K562 (cell line): ENCODE data around the gene NRP2. TPM values are rescaled to one million over a fixed set of nuclear protein-coding genes. Genes with fewer than 3 reads are reported as not detected.
A peak's percentile ranks its signal among the peaks of the same experiment; 100 is the strongest.

ENCODE experiments used
- ATAC-seq: fragments of 200-7000 bp; cut with Tn5 transposase; 3 replicates; pipeline ENCODE4 v1.9.1; 2020; ENCODE audit warnings: moderate library complexity
- BruUV-seq: library from RNA; stranded (reverse); fragments of 400-500 nt; replicated peaks from 2 replicates; lab custom pipeline; 2021; lab: Mats Ljungman, UMichigan
- CTCF ChIA-PET: fragments of 300-600 bp; formaldehyde crosslinking; extraction: SDS; loops from one replicate; lab custom pipeline; 2021; ENCODE audit warnings: low intra/inter-chr PET ratio; lab: Yijun Ruan, JAX
- POLR2A ChIA-PET: fragments of 300-600, 350-650 bp; sonication (Branson Sonifier 250); formaldehyde crosslinking; extraction: SDS; loops from one replicate; lab custom pipeline; 2021; ENCODE audit warnings: antibody characterized with exemption, inconsistent platforms; lab: Yijun Ruan, JAX
- DNase-seq, 4 experiments: peaks; one replicate each; pipeline versions ENCODE4 v3.0.0 to v3.0.0-alpha.2; 2011 to 2018; ENCODE audit warnings: low spot score in 3 of 4, mixed read lengths in 3 of 4; ENCODE audit errors: extremely low read depth in 1 of 4
- FAIRE-seq: peaks from 2 replicates; lab custom pipeline; 2011; peaks lifted over from hg19 to GRCh38; lab: Jason Lieb, UNC
- H2AFZ ChIP-seq: 2 replicates; pipeline ENCODE4 v1.6.0; 2011; ENCODE audit warnings: low read depth, low read length, control low read depth, inconsistent platforms
- H3K27ac ChIP-seq: fragments of 200-600 bp; 3 replicates; pipeline ENCODE4 v1.8.0; 2011; ENCODE audit warnings: low read depth, mild to moderate bottlenecking, control low read depth, inconsistent platforms, low read length, moderate library complexity, mixed read lengths; ENCODE audit errors: extremely low read depth
- H3K27me3 ChIP-seq, 2 experiments: fragments of 300-600 bp in 1 of 2; 2 replicates in 1 of 2; 3 replicates in 1 of 2; pipeline versions ENCODE4 v1.6.0 to v1.8.0; 2011; ENCODE audit warnings: inconsistent platforms in 2 of 2, low read length in 2 of 2, mild to moderate bottlenecking in 1 of 2, mixed read lengths in 1 of 2, moderate library complexity in 1 of 2; ENCODE audit not compliant: control insufficient read depth in 2 of 2, insufficient read depth in 2 of 2
- H3K36me3 ChIP-seq: fragments of 300-600 bp; 3 replicates; pipeline ENCODE4 v1.8.0; 2011; ENCODE audit warnings: mild to moderate bottlenecking, low read length, inconsistent platforms; ENCODE audit not compliant: control insufficient read depth, insufficient read depth
- H3K4me1 ChIP-seq, 2 experiments: fragments of 200-600 bp in 1 of 2; replicated peaks in 1 of 2; 2 replicates in 1 of 2; 3 replicates in 1 of 2; pipeline versions ENCODE4 v1.5.1 to v1.8.0; 2011; ENCODE audit warnings: inconsistent platforms in 2 of 2, low read length in 2 of 2, mild to moderate bottlenecking in 1 of 2, mixed read lengths in 1 of 2, moderate library complexity in 1 of 2; ENCODE audit not compliant: control insufficient read depth in 2 of 2, insufficient read depth in 2 of 2
- H3K4me2 ChIP-seq: 2 replicates; pipeline ENCODE4 v1.6.1; 2011; ENCODE audit warnings: low read length, control low read depth, inconsistent platforms, mixed read lengths; ENCODE audit not compliant: insufficient read depth
- H3K4me3 ChIP-seq: fragments of 200-600 bp; sonication (generic), shearing (Covaris generic); 2 replicates; pipeline ENCODE4 v1.5.1; 2016; ENCODE audit warnings: control low read depth, inconsistent platforms
- H3K79me2 ChIP-seq: fragments of 200-600 bp; 3 replicates; pipeline ENCODE4 v1.8.0; 2011; ENCODE audit warnings: low read length, inconsistent platforms; ENCODE audit not compliant: control insufficient read depth, insufficient read depth
- H3K9ac ChIP-seq, 2 experiments: 2 replicates each; pipeline versions ENCODE4 v1.6.0 to v1.6.1; 2011; ENCODE audit warnings: low read depth in 2 of 2, low read length in 2 of 2, control low read depth in 1 of 2, inconsistent platforms in 1 of 2, mild to moderate bottlenecking in 1 of 2, mixed read lengths in 1 of 2; ENCODE audit not compliant: insufficient read depth in 1 of 2
- H3K9me1 ChIP-seq: one replicate; pipeline ENCODE4 v1.6.0; 2011; ENCODE audit warnings: inconsistent platforms, mild to moderate bottlenecking, low read length, moderate library complexity; ENCODE audit not compliant: control insufficient read depth, insufficient read depth
- H3K9me3 ChIP-seq: replicated peaks from 2 replicates; pipeline ENCODE4 v1.5.1; 2011; ENCODE audit warnings: low read depth, low read length, inconsistent platforms; ENCODE audit not compliant: control insufficient read depth, insufficient read depth
- H4K20me1 ChIP-seq: replicated peaks from 2 replicates; pipeline ENCODE4 v1.6.1; 2011; ENCODE audit warnings: low read length, inconsistent platforms, mixed read lengths; ENCODE audit not compliant: control insufficient read depth, insufficient read depth
- ATF7 ChIP-seq: fragments of 450-650 bp; IDR thresholded peaks from 2 replicates; pipeline ENCODE4 v1.7.1; 2014; ENCODE audit warnings: mild to moderate bottlenecking, moderate library complexity
- ETS2 ChIP-seq: IDR thresholded peaks from 2 replicates; pipeline ENCODE4 v1.6.1; 2016; ENCODE audit warnings: borderline replicate concordance, missing genetic modification characterization, mild to moderate bottlenecking, moderate library complexity, missing compliant biosample characterization; ENCODE audit not compliant: poor library complexity, severe bottlenecking
- ETV5 ChIP-seq: sonication (generic); formaldehyde crosslinking; IDR thresholded peaks from 2 replicates; pipeline ENCODE4 v1.4.0; 2020; ENCODE audit warnings: low read depth, mild to moderate bottlenecking, missing genetic modification reagents
- FOXJ2 ChIP-seq: fragments of 200-800 bp; sonication (Bioruptor generic); IDR thresholded peaks from 2 replicates; pipeline ENCODE4 v1.6.1; 2016; ENCODE audit warnings: missing genetic modification characterization, missing compliant biosample characterization
- MAFG ChIP-seq: fragments of 450-650 bp; conservative IDR thresholded peaks from 2 replicates; pipeline ENCODE4 v1.6.1; 2016; ENCODE audit warnings: missing genetic modification characterization, missing compliant biosample characterization
- NFE2 ChIP-seq: IDR thresholded peaks from 2 replicates; pipeline ENCODE4 v1.6.1; 2014; ENCODE audit warnings: antibody characterized with exemption, low read depth
- NFE2L1 ChIP-seq: fragments of 450-650 bp; IDR thresholded peaks from 2 replicates; pipeline ENCODE4 v1.6.1; 2016; ENCODE audit warnings: missing genetic modification characterization, low read depth, mild to moderate bottlenecking, missing compliant biosample characterization, moderate library complexity, borderline replicate concordance
- OTX1 ChIP-seq: fragments of 450-650 bp; formaldehyde crosslinking; IDR thresholded peaks from 2 replicates; pipeline ENCODE4 v1.4.0; 2022; ENCODE audit warnings: mild to moderate bottlenecking
- RUNX1 ChIP-seq: sonication (generic); IDR thresholded peaks from 2 replicates; pipeline ENCODE4 v1.6.1; 2016; ENCODE audit warnings: antibody characterized with exemption, low read depth
- SIN3A ChIP-seq, 2 experiments: fragments of 150-350 bp in 1 of 2; IDR thresholded peaks; 2 replicates each; pipeline ENCODE4 v1.6.1; 2011 to 2016; ENCODE audit warnings: borderline replicate concordance in 2 of 2, low read depth in 2 of 2, low read length in 2 of 2, mild to moderate bottlenecking in 2 of 2, moderate library complexity in 2 of 2; ENCODE audit not compliant: control insufficient read depth in 1 of 2
- SMARCA4 ChIP-seq: fragments of 450-650 bp; IDR thresholded peaks from 2 replicates; pipeline ENCODE4 v1.6.1; 2016
- SP2 ChIP-seq: IDR thresholded peaks from 2 replicates; pipeline ENCODE4 v1.6.1; 2011; ENCODE audit warnings: mild to moderate bottlenecking, low read depth, low read length, moderate library complexity; ENCODE audit not compliant: poor library complexity, severe bottlenecking; ENCODE audit errors: extremely low read depth
- YBX1 ChIP-seq: fragments of 450-650 bp; IDR thresholded peaks from 2 replicates; pipeline ENCODE4 v1.7.1; 2016; ENCODE audit warnings: mild to moderate bottlenecking
- ZBED1 ChIP-seq: IDR thresholded peaks from 2 replicates; pipeline ENCODE4 v1.6.1; 2014
- ZNF589 ChIP-seq: fragments of 200-800 bp; sonication (Bioruptor generic); IDR thresholded peaks from 2 replicates; pipeline ENCODE4 v1.6.1; 2016; ENCODE audit warnings: low read depth, missing genetic modification characterization, missing compliant biosample characterization
- ZNF707 ChIP-seq: fragments of 250-450 bp; sonication (Bioruptor Pico); conservative IDR thresholded peaks from 2 replicates; pipeline ENCODE4 v1.8.0; 2022; ENCODE audit warnings: inconsistent platforms, mild to moderate bottlenecking, moderate library complexity
- WGBS: fragments of 100-300 bp; shearing (Covaris generic); methylation state at CpG from one replicate; pipeline ENCODE4 v1.1.6; 2016; ENCODE audit warnings: low coverage, mixed read lengths; ENCODE audit not compliant: insufficient coverage; ENCODE audit errors: missing lambda C conversion rate; 5-methylcytosine and 5-hydroxymethylcytosine counted together
- in situ Hi-C: fragments of 300-500 bp; cut with MboI; formaldehyde crosslinking; loops from 4 replicates; pipeline ENCODE4 v1.15.0; 2018; ENCODE audit warnings: inconsistent platforms, mixed read lengths
- intact Hi-C: fragments of 100-400 bp; cut with micrococcal nuclease; formaldehyde crosslinking; loops from 2 replicates; pipeline ENCODE4 v1.14.2; 2022
- polyA plus RNA-seq, 8 experiments: library from polyadenylated mRNA; depleted of rRNA in 4 of 8; stranded (reverse) in 5 of 8; unstranded in 3 of 8; fragments of >200 nt; fragmentation: Nextera tagmentation in 2 of 8; fragmentation: Illumina TruSeq in 1 of 8; extraction: Ambion mirVana in 2 of 8; extraction: Trizol in 1 of 8; gene quantifications; 2 replicates each; pipeline versions ENCODE4 v1.2.1 to v1.2.3, GENCODE V29; 2011 to 2014; ENCODE audit warnings: inconsistent platforms in 1 of 8, missing spikeins in 1 of 8
- total RNA-seq, 7 experiments: library from RNA; depleted of rRNA in 6 of 7; stranded (reverse); fragments of >200 nt in 6 of 7; fragmentation: Illumina TruSeq in 2 of 7; extraction: Trizol in 2 of 7; gene quantifications; 2 replicates each; pipeline versions ENCODE4 v1.2.1 to v1.2.3, GENCODE V29; 2011 to 2021; ENCODE audit warnings: low replicate concordance in 1 of 7
- TF ChIP-seq, protein P1 (sequence below): fragments of 450-650 bp; IDR thresholded peaks from 2 replicates; pipeline ENCODE4 v1.6.1; 2018; ENCODE audit not compliant: partially characterized antibody
- TF ChIP-seq, protein P2 (sequence below): fragments of 450-650 bp; IDR thresholded peaks from 2 replicates; pipeline ENCODE4 v1.6.1; 2016; ENCODE audit warnings: missing biosample characterization, missing genetic modification characterization

NRP2 gene
- total and polyA plus RNA-seq, 9 of the 15 experiments (the other 6 are each of a cell fraction or from before 2014, with no cell fraction given), result 0.05 to 0.31 (median 0.15) TPM; not detected in 5

DNA sequence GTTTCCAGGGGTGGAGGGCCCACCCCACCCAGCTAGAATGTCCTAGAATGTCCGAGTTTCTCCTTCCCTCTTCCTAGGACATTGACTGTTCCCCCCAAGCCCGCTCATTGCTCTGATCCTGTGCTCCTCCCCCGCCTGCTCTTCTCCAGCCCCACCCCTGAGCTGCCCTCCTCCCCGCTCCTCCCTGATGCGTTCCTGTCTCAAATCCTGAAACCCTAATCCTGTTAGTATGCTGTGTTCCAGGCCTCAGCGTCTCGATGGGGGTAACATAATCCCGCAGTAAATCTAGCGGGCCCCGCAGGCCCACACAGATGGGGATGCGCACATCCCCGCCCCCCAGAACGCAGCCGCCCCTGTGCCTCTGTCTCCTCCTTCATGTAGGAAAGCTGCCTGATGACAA is 51.3 kb downstream of the NRP2 start (continued):
- TF ChIP-seq, protein P1, sequence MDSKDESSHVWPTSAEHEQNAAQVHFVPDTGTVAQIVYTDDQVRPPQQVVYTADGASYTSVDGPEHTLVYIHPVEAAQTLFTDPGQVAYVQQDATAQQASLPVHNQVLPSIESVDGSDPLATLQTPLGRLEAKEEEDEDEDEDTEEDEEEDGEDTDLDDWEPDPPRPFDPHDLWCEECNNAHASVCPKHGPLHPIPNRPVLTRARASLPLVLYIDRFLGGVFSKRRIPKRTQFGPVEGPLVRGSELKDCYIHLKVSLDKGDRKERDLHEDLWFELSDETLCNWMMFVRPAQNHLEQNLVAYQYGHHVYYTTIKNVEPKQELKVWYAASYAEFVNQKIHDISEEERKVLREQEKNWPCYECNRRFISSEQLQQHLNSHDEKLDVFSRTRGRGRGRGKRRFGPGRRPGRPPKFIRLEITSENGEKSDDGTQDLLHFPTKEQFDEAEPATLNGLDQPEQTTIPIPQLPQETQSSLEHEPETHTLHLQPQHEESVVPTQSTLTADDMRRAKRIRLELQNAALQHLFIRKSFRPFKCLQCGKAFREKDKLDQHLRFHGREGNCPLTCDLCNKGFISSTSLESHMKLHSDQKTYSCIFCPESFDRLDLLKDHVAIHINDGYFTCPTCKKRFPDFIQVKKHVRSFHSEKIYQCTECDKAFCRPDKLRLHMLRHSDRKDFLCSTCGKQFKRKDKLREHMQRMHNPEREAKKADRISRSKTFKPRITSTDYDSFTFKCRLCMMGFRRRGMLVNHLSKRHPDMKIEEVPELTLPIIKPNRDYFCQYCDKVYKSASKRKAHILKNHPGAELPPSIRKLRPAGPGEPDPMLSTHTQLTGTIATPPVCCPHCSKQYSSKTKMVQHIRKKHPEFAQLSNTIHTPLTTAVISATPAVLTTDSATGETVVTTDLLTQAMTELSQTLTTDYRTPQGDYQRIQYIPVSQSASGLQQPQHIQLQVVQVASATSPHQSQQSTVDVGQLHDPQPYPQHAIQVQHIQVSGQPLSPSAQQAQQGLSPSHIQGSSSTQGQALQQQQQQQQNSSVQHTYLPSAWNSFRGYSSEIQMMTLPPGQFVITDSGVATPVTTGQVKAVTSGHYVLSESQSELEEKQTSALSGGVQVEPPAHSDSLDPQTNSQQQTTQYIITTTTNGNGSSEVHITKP, result no peak
- TF ChIP-seq RUNX1 (no peak), ZBED1 (no peak)
- TF ChIP-seq, protein P2, sequence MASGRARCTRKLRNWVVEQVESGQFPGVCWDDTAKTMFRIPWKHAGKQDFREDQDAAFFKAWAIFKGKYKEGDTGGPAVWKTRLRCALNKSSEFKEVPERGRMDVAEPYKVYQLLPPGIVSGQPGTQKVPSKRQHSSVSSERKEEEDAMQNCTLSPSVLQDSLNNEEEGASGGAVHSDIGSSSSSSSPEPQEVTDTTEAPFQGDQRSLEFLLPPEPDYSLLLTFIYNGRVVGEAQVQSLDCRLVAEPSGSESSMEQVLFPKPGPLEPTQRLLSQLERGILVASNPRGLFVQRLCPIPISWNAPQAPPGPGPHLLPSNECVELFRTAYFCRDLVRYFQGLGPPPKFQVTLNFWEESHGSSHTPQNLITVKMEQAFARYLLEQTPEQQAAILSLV (tag), result no peak

DNA sequence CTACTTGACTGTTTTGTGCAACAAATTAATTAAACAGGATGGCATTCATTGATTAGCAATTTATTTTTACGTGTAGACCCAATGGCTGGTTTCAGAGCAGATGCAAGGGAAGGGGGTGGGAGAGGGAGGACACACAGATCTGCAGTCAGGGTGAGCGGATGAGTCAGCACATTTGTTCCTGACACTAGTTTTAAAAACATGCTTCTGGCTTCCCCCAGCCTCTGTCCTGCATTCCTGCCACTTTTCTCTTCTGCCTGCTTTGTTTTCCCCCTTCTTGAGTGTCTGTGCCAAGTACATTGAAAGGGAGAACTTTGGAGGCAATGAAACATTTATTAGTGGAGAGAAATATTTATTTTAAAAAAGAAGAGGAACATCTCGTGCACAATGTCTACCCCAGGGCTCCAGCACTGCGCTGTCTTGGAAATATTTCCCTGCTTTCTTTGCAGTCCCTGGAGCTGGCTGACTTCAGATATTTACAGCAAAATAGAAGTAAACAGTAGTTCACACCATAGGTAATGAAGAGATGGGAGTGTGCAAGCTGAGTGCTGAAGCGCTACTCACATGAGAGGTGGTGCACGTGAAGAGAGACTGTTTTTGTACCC is 52.2 kb downstream of the NRP2 start:
- H3K4me1 ChIP-seq, result no peaks in the 10 kb centered on the region; a peak in 1 of 5 replicates
- FAIRE-seq (peak; percentile 79), DNase-seq (peak; percentile 26 to 67 (median 47)), ATAC-seq (peak; percentile 90)
- H3K79me2 ChIP-seq, result no peaks in the 10 kb centered on the region
- H3K36me3 ChIP-seq, result no peaks in the 10 kb centered on the region
- H3K27ac ChIP-seq, result no peak overlapping the region
- ChIA-PET CTCF (no interaction called here), POLR2A (no interaction called here)
- WGBS, result 36% methylated on average over 6 of the region's 6 CpGs
- H3K27me3 ChIP-seq, result peaks cover 0 to 20% of the 10 kb centered on the region in 2 experiments; a peak in 2 of 5 replicates
- H3K9ac ChIP-seq, result no peak overlapping the region
- no peaks in the 10 kb centered on the region for H3K9me1 ChIP-seq
- H3K4me2 ChIP-seq, result peak overlapping the region; percentile 10; the same call in 1 of the 2 replicates
- in situ Hi-C loops, result no loop called here
- no peak overlapping the region for H3K4me3 ChIP-seq
- H4K20me1 ChIP-seq, result no peaks in the 10 kb centered on the region
- intact Hi-C loops, result no loop called here
- H2AFZ ChIP-seq, result no peak overlapping the region; the same call in 1 of the 2 replicates
- H3K9me3 ChIP-seq, result no peaks in the 10 kb centered on the region
- no TSS peak for BruUV-seq
- no peak for TF ChIP-seq OTX1 (CRISPR knock-in tag)
- peak; percentile 29; the same call in 1 of the 2 replicates for TF ChIP-seq SMARCA4
- peak; percentile 95 for TF ChIP-seq MAFG
- no peak for TF ChIP-seq ATF7
- no peak for TF ChIP-seq ZNF707 (CRISPR knock-in tag)
- TF ChIP-seq ZNF589 (CRISPR knock-in tag), result no peak
- peak; percentile 96 for TF ChIP-seq NFE2
- no peak for TF ChIP-seq SIN3A (IDR thresholded peaks at IDR 0.05; ENCODE audit: borderline replicate concordance in 2 of 2, control insufficient read depth in 1 of 2, low read depth in 2 of 2, low read length in 2 of 2)
- no peak for TF ChIP-seq ETV5 (CRISPR knock-in tag)
- no peak for TF ChIP-seq ETS2
- TF ChIP-seq SP2, result no peak
- peak; percentile 88 for TF ChIP-seq NFE2L1 (tag)
- TF ChIP-seq FOXJ2 (tag), result no peak
- no peak for TF ChIP-seq YBX1
